ENCODE measurements around the gene ETNPPL.
"Not testable (repeated sequence)": the region's sequence is repeated elsewhere in the genome, so short reads cannot be mapped to it uniquely, and the experiment has no call there.

ETNPPL gene

DNA sequence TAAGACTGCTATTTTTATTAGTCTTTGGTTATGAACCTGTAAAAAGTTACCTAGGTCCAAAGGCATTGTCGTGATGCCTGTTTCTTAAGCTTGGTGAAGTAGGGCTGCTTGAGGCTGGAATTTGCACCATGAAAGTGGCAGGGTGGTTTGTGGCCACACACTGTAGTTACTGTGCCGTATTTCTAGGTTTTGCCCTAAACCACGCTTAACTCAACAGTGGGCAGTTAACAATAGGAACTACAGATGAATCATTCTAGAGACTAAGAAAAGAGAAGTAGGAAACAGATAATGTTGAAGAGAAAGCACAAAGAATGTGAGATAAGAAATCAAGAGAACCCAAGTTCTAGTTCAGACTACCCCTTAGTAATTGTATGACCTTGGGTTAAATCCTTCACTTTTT, 11.5 kb downstream of the ETNPPL start:
- no peak for DNase-seq

GRCh38 chr4:108749119-108749518, 13.7 kb downstream of the ETNPPL start:
- DNase-seq = no peak

DNA sequence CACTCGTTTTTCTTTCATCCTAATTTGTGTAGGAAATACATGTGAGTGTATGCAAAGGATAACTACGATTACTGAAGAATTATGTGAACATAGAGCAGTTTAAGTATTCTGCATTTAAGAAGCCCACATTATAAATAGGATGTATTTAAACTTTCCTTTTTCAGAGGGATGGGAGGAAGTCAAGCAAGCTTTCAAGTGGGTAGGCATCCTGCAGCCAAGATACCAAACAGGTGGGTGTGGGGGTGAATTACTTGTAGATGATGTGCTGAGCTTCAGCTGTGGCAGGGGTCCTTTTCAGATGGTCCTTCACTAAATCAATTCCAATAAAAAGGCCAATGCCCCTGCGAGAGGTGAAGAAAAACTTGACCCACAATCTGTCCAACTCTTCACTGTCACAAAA, 16.3 kb downstream of the ETNPPL start:
- DNase-seq = no peak

- DNase-seq = no peak
Measured at GRCh38 chr4:108744307-108744706, 18.5 kb downstream of the ETNPPL start.

DNA sequence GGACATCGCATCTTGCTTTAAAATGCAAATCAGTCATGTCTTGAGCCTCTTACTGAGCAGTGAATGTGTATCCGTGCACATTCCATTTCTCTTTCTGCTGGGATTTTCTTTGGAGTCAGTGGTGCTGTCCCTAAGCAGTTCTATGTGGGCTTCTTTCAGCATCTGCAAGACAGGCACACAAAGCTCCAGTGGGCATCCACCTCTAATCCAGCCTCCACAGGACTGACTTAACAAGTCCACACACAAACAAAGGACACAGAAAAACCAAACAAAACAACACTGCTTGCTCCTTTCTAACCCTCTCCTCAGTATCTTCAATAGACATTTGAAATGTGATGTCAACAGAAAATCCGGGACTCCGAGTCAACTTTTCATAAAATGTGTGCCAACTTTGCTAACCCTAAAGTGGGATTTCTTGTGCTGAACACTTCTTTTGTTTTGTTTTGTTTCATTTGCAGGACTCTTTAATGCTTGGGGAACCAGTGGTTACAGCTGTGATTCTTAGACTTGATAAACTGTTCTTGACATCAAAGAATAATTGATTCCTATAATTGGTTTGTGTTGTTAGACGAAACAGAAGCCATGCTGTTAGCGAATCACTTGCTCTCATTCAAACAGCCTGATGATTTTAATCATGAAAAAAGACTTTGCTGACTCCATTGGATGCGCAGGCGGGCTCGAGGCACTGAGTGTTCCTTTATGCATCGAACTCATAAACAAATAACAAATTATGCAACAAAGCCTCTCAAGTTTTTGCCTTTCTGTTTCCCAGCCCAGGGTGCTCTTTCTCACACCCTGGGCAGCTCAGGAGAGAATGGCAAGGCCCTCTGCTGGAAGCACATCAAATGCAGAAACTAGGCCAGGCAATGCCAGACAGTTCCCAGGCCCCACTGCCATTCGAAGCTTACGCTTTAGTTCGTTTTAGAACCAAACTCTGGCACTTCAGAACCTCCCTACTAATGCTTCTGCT, 20.1 kb downstream of the ETNPPL start:
- DNase-seq = no peak

DNA sequence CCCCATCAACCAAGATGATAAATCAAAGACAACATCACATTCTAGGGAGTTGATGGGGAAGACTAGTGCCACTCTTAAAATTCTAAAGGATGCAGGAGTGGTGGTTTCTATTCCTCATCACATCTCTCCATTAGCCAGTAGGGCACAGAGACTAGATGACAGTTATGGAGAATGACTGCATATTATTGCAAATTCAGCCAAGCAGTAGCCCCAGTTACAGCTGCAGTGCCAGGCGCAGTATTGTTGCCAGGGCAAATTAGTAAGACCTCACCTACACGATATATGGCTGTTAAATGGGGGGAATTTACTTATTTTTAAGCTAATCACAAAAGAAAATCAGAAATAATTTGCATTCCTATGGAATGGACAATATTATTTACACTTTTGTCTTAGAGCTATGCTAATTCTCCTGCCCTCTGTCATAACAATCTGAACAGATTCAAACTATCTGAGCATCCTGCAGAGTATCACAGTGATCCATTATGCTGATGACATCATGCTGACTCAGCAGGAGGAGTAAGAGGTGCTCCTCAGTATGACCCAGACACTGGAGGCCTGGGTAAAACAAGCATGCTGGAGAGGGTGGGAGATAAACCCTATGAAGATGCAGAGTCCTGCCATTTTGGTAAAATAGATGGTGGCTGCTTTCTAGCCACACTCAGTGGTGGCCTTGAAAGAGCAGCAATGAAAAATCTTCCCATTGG, 24.7 kb downstream of the ETNPPL start:
- no peak for DNase-seq

GRCh38 chr4:108731006-108731405, 31.8 kb downstream of the ETNPPL start:
- no peak for DNase-seq

DNA sequence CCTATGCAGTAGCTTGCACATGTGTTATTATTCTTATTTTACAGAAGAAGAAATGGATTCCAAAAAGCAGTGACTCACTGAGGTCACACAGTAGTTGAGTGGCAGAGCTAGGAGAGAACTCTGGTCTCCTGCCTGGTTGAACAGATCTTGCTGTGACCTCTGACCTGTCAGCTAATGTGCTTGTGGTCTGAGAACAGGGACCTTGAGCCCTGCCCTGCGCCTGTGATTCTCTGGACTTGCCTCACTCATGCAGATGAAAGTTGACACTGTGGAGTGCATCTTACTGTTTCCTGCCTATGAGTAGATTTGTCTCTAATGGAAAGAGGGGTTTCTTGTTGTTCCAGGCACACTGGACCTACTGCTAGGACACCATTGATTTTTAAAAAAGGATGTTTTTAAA, 32.3 kb downstream of the ETNPPL start:
- no peak for DNase-seq

- DNase-seq = no peak
Measured at GRCh38 chr4:108729731-108730130, 33.1 kb downstream of the ETNPPL start.

GRCh38 chr4:108725457-108725856, 37.4 kb downstream of the ETNPPL start:
- DNase-seq = no peak

DNA sequence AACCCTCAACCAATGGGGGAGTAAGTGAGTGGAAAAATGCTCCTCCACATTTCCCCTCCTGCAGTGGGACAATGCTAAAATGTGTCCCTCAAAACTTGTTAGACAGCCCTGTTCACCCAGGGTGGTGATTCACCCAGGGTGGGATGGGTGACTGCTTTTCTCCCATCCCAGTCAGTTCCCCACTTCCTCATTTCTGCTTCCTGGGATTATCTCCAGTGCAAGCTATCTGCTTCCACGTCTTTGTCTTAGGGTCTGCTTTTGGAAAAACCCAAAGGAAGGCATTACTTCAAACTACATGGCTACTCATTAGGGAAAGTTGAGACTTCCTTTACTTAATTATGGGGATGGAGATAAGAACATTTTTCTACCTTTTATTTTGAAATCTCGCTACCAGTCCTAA, 45.5 kb downstream of the ETNPPL start:
- DNase-seq = no peak

DNA sequence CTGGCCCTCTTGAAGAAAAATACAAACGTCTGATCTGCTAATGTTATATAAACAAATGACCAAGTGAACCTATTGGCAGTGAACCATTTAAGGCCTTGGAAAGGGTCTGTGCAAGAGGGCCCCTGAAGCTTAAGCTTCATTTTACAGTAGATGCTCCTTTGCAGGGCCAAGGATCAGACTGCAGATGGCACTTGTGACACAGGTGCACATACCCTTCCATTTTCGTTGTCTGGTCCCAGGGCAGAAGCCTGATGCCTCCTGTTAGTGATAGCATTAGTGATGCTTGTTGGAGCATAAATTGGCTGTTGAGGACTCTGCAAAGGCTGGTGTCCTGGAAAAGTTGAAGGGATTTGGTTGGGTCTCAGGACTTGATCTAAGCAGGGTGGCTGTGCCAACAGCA, 46.5 kb downstream of the ETNPPL start:
- no peak for DNase-seq

- DNase-seq = no peak
Measured at GRCh38 chr4:108714880-108715279, 48.0 kb downstream of the ETNPPL start.

- not testable (repeated sequence) for DNase-seq
Measured at GRCh38 chr4:108710578-108710977, 52.3 kb downstream of the ETNPPL start.

- DNase-seq = no peak
Measured at GRCh38 chr4:108709722-108710121, 53.1 kb downstream of the ETNPPL start.

DNA sequence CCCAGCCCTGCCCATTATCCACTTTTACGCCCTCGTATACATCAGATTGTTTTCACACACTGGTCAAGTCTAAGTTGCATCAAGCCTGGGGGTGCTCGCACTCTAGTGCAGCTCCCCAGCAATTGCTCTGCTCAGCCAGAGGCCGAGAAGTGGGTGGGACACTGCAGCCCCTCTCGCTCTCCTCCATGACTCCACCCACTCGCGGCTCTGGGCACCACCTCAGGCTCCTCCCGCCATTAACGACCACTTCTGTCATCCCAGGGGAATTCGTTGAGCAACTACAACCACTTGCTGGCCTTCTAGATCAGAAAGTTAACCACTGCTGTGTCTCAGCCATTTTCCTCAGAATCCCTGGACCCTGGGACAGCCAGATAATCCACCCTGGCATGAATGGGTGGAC, 53.6 kb downstream of the ETNPPL start:
- DNase-seq = no peak

DNA sequence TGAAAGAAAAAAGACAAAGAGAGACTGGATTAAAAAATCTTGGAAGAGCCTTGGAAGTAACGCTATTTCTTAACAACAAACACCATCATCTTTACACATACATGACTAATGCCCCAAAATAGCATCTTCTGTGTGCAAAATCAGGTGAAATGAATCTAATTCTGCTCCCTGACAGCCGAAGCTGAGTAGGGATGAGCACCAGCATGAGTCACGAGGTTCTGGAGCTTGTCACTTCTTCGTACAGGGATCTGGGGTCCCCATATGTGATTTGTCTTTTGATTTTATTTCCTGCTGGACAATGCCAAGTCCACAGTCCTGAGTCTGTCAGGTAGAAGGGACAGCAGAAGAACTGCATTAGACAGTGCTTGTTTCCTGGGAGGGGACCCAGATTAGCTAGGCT, 56.6 kb downstream of the ETNPPL start:
- DNase-seq = no peak

DNA sequence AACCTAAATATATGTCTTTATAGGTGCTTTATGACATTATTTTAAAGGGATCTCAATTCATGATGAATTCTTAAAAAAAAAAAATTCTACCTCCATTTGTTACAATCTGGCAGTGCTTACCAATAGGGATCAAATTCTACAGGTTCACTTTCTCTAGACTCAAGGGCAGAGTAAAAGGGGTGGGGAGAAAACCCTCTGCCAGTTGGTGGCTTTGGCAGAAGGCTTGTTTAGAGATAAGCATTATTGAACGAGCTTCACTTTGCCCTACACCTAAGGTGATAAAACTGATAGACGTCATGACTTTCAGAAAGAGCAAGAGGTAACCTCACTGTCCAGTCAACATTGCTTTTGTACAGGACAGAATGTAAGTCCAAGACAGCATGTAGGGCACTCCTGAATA, 58.9 kb downstream of the ETNPPL start:
- no peak for DNase-seq

- no peak for DNase-seq
Measured at GRCh38 chr4:108703370-108703769, 59.5 kb downstream of the ETNPPL start.

GRCh38 chr4:108702960-108703359, 59.9 kb downstream of the ETNPPL start:
- no peak for DNase-seq

DNA sequence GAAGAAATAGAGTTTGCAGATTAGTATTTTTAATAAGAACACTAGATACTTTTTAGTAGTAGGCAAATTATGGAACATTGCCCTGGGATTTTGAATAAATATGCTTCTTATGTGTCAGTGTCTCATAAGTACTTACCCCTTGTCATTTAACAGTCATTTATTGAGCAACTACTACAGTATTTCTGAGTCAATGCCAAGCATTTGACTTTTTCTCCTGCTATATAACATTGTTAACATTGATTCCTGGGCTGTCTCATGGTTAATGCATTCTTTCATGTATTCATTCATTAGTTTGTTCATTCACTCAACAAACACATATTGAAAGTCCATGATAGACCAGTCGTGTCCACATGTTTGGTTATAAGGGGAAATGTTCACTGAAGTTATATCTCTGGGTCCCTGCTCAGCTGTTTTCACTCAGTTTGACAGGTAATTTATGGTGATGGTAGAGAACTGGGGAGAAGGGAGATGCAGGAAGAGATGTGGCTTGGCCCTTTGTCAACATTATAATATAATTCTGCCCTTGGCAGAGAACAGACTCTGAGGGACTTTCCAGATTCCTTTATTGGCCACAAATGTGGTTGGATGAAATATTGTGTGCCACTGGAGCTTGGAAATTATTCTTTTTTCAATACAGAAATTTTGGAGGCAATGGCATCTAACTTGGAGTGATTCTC, 62.6 kb downstream of the ETNPPL start:
- no peak for DNase-seq

- DNase-seq = no peak
Measured at GRCh38 chr4:108696160-108696559, 66.7 kb downstream of the ETNPPL start.

DNA sequence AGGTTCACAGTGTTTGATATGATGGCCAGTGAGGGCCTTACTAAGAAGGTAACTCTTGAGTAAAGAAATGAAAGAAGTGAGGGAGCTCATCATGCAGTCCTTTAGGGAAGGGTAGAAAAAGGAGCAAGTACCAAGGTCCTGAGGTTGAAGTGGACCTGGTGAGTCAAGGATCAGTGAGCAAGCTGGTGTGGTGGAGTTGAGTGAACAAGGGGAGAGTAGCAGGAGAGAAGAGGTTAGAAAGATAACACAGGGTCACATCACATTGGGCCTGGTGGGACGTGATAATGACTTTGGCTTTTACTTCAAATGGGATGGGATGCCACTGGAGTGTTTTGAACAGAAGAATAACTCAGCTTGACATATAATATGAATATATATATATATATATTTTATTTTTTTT, 67.8 kb downstream of the ETNPPL start:
- DNase-seq = no peak

- DNase-seq = no peak
Measured at GRCh38 chr4:108694423-108694822, 68.4 kb downstream of the ETNPPL start.

Measured in right forelimb (tissue), 1 donor.